OCI-LY7 (cell line): ENCODE measurements around the gene SLC25A25. TPM values are rescaled to one million over a fixed set of nuclear protein-coding genes. Genes with fewer than 3 reads are reported as not detected.
"Not testable (repeated sequence)": the region's sequence is repeated elsewhere in the genome, so short reads cannot be mapped to it uniquely, and the experiment has no call there.

Source experiments
- BruUV-seq: library from RNA; stranded (reverse); fragments of 400-500 nt; replicated peaks from 2 replicates; lab custom pipeline; 2021; lab: Mats Ljungman, UMichigan
- CTCF ChIA-PET: fragments of 300-600 bp; sonication (Branson Sonifier 250); formaldehyde crosslinking; loops from one replicate; lab custom pipeline; 2022; ENCODE audit warnings: antibody characterized with exemption; ENCODE audit not compliant: unreplicated experiment; lab: Charles Lee
- POLR2A ChIA-PET: fragments of 300-600 bp; sonication (Branson Sonifier 250); formaldehyde crosslinking; loops from one replicate; lab custom pipeline; 2022; ENCODE audit warnings: antibody characterized with exemption; lab: Charles Lee
- DNase-seq: peaks from one replicate; pipeline ENCODE4 v3.0.0-alpha.2; 2015; ENCODE audit warnings: low spot score
- H2AFZ ChIP-seq: fragments of 200-600 bp; sonication (generic), shearing (Covaris generic); 2 replicates; pipeline ENCODE4 v1.6.1; 2014; ENCODE audit warnings: mild to moderate bottlenecking, antibody characterized with exemption, low read length, moderate library complexity
- H3K27ac ChIP-seq: fragments of 200-600 bp; sonication (generic); 2 replicates; pipeline ENCODE4 v1.5.1; 2014; ENCODE audit warnings: mixed run types, low read depth, mild to moderate bottlenecking, moderate library complexity, low read length, inconsistent platforms; ENCODE audit not compliant: poor library complexity, severe bottlenecking
- H3K36me3 ChIP-seq: fragments of 200-600 bp; sonication (generic); 2 replicates; pipeline ENCODE4 v1.6.1; 2014; ENCODE audit warnings: mild to moderate bottlenecking, antibody characterized with exemption, low read length, moderate library complexity, mixed read lengths; ENCODE audit not compliant: insufficient read depth
- H3K4me1 ChIP-seq: fragments of 200-600 bp; sonication (generic); 2 replicates; pipeline ENCODE4 v1.5.1; 2014; ENCODE audit warnings: mild to moderate bottlenecking, low read length; ENCODE audit not compliant: insufficient read depth, poor library complexity, severe bottlenecking
- H3K4me2 ChIP-seq: fragments of 200-600 bp; sonication (generic); 2 replicates; pipeline ENCODE4 v1.6.1; 2014; ENCODE audit warnings: mild to moderate bottlenecking, low read length
- H3K4me3 ChIP-seq: fragments of 200-600 bp; sonication (generic); 2 replicates; pipeline ENCODE4 v1.5.1; 2014; ENCODE audit warnings: mild to moderate bottlenecking, low read depth, low read length; ENCODE audit not compliant: poor library complexity, severe bottlenecking
- H3K79me2 ChIP-seq: fragments of 200-600 bp; sonication (generic); 2 replicates; pipeline ENCODE4 v1.6.1; 2016; ENCODE audit warnings: low read depth, mild to moderate bottlenecking, low read length, moderate library complexity, mixed read lengths; ENCODE audit not compliant: insufficient read depth
- H3K9me2 ChIP-seq: fragments of 200-600 bp; sonication (generic); 2 replicates; pipeline ENCODE4 v1.6.1; 2016; ENCODE audit warnings: mild to moderate bottlenecking, low read length, mixed read lengths; ENCODE audit not compliant: insufficient read depth
- H3K9me3 ChIP-seq: fragments of 200-600 bp; sonication (generic); 2 replicates; pipeline ENCODE4 v1.6.1; 2014; ENCODE audit warnings: mild to moderate bottlenecking, mixed run types, low read length, mixed read lengths
- H4K20me1 ChIP-seq: fragments of 200-600 bp; sonication (generic); 2 replicates; pipeline ENCODE4 v1.6.1; 2014; ENCODE audit warnings: mild to moderate bottlenecking, antibody characterized with exemption, low read length, moderate library complexity, mixed read lengths; ENCODE audit not compliant: insufficient read depth
- EZH2phosphoT487 ChIP-seq: fragments of 200-600 bp; sonication (generic); IDR thresholded peaks from 2 replicates; pipeline ENCODE4 v1.6.1; 2018; ENCODE audit warnings: low read depth, borderline replicate concordance, mild to moderate bottlenecking, mixed run types, antibody characterized with exemption, low read length, moderate library complexity, mixed read lengths
- intact Hi-C: fragments of 100-400 bp; cut with micrococcal nuclease; formaldehyde crosslinking; loops from one replicate; pipeline ENCODE4 v1.10.0; 2022; ENCODE audit not compliant: unreplicated experiment
- total RNA-seq, 2 experiments: library from RNA; depleted of rRNA in 1 of 2; stranded (reverse); fragments of >200 nt in 1 of 2; shearing (Covaris generic) in 1 of 2; gene quantifications; 2 replicates each; pipeline ENCODE4 v1.2.3, GENCODE V29; 2014 to 2022
- TF ChIP-seq, protein P1 (sequence below): fragments of 200-600 bp; sonication (generic); conservative IDR thresholded peaks from 2 replicates; pipeline ENCODE4 v1.5.1; 2014; ENCODE audit warnings: mild to moderate bottlenecking, antibody characterized with exemption, low read length, moderate library complexity, mixed read lengths

Gene SLC25A25
- total RNA-seq, 2 experiments from 2014 or later: 17.6 to 21.4 TPM

DNA sequence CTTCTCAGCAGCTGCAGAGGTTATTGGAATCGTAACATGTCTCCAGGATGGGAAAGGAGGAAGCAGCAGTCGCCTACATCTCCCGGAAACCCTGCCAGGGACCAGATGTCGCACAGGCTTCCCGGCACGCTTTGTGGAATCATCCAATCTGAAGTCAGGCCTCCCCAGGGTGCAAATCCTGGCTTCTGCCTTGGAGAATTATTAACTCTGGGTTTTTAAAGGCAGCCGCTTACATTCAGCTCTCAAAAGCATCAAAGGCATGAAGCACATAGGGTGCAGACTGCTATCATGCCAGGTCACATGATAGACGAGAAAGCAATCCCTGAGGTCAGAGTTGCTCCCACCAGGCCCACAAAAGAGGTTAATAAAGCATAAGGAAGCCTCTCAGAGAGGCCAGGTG, 64.1 kb downstream of the SLC25A25 start:
- POLR2A ChIA-PET, CTCF ChIA-PET: not testable (repeated sequence)

DNA sequence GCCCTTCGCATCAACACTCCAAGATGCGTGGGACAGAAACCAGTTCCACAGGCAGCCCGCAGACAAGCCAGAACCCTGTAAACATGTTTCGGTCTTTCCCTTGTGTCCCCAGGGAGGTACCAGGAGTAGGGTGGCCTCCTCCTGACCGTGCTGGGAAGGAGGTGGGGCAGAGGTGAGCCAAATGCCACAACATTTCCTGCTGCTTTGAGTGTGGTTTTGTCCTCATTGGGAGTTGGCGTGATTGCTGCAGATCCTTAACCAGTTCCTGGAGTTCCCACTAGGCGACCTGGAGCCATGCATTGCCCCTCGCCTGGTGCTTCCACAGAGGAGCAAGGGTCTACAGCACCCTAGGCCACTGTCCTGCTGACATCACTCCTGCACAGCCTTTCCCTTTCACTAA, 67.5 kb downstream of the SLC25A25 start:
- H3K36me3 ChIP-seq, intact Hi-C loops, POLR2A ChIA-PET, H4K20me1 ChIP-seq, H2AFZ ChIP-seq, H3K9me2 ChIP-seq, H3K4me1 ChIP-seq, CTCF ChIA-PET, DNase-seq, H3K9me3 ChIP-seq, H3K4me2 ChIP-seq, H3K27ac ChIP-seq, BruUV-seq, H3K79me2 ChIP-seq, H3K4me3 ChIP-seq: not testable (repeated sequence)

More for the DNA sequence above, 64.1 kb downstream of the SLC25A25 start:
- H3K36me3 ChIP-seq, H3K9me3 ChIP-seq, H3K79me2 ChIP-seq, DNase-seq, H3K4me2 ChIP-seq, H2AFZ ChIP-seq, BruUV-seq, H4K20me1 ChIP-seq, H3K9me2 ChIP-seq, intact Hi-C loops, H3K27ac ChIP-seq, H3K4me1 ChIP-seq, H3K4me3 ChIP-seq: not testable (repeated sequence)

DNA sequence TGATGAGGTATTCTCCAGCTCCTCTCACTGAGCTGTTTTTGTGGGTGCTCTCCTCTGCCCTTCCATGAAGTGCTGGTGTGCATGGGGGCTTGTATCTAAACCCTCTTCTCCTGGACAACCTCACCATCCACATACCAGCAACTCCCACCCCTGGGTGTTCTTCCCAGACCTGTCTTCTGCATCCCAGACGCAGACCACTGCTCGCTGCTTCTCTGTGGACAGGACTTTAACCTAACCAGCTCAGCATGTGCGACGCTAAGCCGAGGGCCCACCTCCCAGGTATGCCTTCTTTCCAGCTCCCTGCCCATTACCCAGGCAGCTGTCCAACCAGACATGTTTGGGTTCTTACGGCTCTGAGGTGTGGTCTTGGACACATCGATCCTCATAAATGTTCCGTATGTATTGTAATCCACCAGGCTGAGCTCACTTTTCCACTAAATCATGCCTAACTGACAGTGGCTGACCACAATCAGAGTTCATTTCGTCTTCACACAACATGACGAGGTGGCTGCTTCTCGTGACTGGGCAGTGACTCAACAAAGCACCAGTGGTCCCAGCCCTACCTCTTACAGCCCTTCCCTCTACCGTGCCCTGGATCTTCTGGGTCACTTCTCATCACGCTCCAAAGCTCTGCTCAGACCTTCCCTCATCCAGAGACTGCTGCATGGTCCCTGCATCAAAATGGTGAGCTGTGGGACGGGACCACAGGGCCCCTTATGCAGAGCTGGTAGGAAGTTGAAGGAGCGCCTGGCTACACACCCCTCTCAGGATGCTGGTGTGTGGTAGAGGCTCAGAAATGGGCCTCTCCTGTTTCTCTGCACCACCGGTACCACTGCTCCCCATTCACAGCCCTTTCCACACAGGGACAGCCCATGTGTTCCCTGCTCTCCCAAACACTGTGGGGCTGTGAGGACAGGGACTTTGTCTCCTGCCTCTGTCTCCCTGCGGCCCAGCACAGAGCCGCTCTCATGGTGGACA, 69.1 kb downstream of the SLC25A25 start:
- no peaks in the 10 kb centered on the region for H3K79me2 ChIP-seq
- H3K4me2 ChIP-seq: no peak overlapping the region
- ChIA-PET CTCF (interaction anchor here (0.5 to 0.6 kb wide), 2 partner anchors 53 to 785 kb away, joined by 3 read pairs; no protein-coding TSS in a partner anchor), POLR2A (interaction anchor here (0.6 kb wide), 1 partner anchor 51 kb away, joined by 3 read pairs; no protein-coding TSS in a partner anchor)
- no peaks in the 10 kb centered on the region for H4K20me1 ChIP-seq
- H3K4me1 ChIP-seq: no peaks in the 10 kb centered on the region
- H3K9me3 ChIP-seq: no peaks in the 10 kb centered on the region
- TF ChIP-seq, protein P1, sequence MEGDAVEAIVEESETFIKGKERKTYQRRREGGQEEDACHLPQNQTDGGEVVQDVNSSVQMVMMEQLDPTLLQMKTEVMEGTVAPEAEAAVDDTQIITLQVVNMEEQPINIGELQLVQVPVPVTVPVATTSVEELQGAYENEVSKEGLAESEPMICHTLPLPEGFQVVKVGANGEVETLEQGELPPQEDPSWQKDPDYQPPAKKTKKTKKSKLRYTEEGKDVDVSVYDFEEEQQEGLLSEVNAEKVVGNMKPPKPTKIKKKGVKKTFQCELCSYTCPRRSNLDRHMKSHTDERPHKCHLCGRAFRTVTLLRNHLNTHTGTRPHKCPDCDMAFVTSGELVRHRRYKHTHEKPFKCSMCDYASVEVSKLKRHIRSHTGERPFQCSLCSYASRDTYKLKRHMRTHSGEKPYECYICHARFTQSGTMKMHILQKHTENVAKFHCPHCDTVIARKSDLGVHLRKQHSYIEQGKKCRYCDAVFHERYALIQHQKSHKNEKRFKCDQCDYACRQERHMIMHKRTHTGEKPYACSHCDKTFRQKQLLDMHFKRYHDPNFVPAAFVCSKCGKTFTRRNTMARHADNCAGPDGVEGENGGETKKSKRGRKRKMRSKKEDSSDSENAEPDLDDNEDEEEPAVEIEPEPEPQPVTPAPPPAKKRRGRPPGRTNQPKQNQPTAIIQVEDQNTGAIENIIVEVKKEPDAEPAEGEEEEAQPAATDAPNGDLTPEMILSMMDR: no peak
- no peak for TF ChIP-seq EZH2phosphoT487
- H3K27ac ChIP-seq: no peak overlapping the region
- no peaks in the 10 kb centered on the region for H3K9me2 ChIP-seq
- no peaks in the 10 kb centered on the region for H3K36me3 ChIP-seq
- no peak for DNase-seq
- no TSS peak for BruUV-seq
- H3K4me3 ChIP-seq: no peak overlapping the region
- intact Hi-C loops: no loop called here
- H2AFZ ChIP-seq: no peak overlapping the region
